GM12872 (cell line): Measurements from ENCODE around the gene MRPL38.

Experiments used
- CTCF ChIP-seq: IDR thresholded peaks from 3 replicates; pipeline ENCODE4 v1.5.1; 2011; ENCODE audit warnings: low read depth, mild to moderate bottlenecking, low read length, moderate library complexity; ENCODE audit not compliant: insufficient read depth

MRPL38 gene

DNA sequence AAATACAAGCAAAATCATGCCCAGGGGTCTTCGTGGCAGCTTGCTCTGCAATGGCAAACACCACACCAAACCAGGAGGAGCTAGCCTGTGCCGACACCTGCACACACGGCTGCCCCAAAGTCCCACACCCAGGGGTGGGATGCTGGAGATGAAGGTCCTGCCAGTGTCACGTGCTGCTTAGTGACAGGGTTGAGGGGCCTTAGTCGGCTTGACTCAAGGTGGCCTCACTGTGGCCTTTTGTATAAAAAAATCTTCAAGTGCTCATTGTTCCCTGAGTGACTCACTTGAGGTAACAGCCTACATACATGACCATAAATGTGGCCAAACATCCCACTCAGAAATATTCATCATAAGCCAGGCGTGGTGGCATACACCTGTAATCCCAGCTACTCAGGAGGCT lies 15.2 kb downstream of the MRPL38 start:
- 0 out of 3 replicates have a peak, but pooled peaks have one; percentile 4 for TF ChIP-seq CTCF

DNA sequence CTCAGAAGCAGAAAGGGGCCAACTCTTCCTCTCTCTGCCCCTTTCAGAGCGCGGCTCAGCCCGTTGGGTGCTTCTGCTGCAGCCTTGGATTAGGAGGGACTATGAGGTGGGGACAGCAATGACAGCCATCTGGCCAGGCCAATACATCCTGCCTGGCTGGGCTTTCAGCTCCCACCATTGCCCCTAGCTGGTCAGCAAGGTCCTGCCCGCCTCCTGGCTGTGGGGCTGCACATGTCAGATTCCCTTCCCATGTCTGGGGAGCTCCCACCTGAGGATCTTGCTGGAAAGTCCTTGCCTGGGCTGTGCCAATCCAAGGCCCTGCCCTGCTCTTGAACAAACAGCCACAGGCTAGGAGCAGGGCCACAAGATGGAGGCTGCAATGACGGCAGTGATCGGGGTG lies 16.2 kb downstream of the MRPL38 start:
- no peak for TF ChIP-seq CTCF

GRCh38 chr17:75885431-75885830 lies 19.3 kb downstream of the MRPL38 start:
- no peak for TF ChIP-seq CTCF

GRCh38 chr17:75881678-75882454 lies 22.8 kb downstream of the MRPL38 start:
- TF ChIP-seq CTCF, result no peak

- no peak for TF ChIP-seq CTCF
These were observed 24.4 kb downstream of the MRPL38 start for GRCh38 chr17:75880266-75880665.

DNA sequence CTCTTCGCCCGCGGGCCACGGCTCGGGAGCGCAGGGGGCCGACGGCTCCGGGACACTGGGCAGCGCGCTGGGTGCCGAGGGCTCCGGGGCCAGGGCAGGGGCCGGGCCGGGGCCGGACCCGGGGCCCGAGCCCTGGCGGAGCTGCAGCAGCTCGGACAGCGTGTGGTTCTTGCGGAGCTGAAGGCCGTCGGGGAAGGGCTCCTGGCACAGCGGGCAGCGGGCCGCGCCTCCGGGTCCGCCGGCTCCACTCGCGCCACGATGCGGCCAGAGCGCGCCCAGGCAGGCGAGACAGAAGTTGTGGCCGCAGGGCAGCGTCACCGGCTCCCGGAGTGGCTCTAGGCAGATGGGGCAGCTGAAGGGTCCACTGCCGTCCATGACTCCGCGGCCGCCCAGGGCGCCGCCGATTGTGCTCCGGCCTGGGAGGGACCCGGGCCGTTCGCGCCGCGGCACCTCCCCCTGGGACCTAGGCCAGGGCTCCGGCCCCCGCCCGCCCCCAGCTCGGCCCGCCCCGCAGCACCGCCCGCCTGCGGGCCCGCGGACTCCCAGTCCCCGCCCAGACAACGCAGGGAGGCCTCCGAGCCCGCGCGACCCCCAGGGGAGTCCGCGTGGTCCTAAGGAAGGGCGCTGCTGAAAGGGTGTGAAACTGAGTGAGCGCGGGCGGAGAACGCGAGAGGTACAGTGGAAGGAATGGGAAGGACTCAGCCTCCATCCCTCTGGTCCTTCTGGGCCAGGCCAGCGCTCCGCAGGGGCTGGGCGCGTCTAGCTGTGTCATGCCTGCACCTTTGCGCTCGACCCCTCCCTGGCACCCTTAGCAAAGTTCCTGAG lies 26.3 kb downstream of the MRPL38 start, which contains the start of gene TRIM47:
TRIM47 (minus strand) TSS at position 408 of the 825 bp plus-strand sequence; CDS start at position 375, 33 bp downstream.
- TF ChIP-seq CTCF, result no peak

- TF ChIP-seq CTCF, result peak; percentile 58
These were observed 26.9 kb downstream of the MRPL38 start for GRCh38 chr17:75877752-75878173.
